HL-60 (cell line): Measurements from ENCODE around the gene KLHL22.

Experiments used
- CTCF ChIP-seq: IDR thresholded peaks from one replicate; pipeline ENCODE4 v1.5.1; 2011; ENCODE audit warnings: low read length, control low read depth, inconsistent platforms; ENCODE audit not compliant: insufficient read depth
- GABPA ChIP-seq: IDR thresholded peaks from 2 replicates; pipeline ENCODE4 v1.6.1; 2012; ENCODE audit warnings: low read depth
- POLR2AphosphoS5 ChIP-seq: IDR thresholded peaks from 2 replicates; pipeline ENCODE4 v1.6.1; 2012; ENCODE audit warnings: low read depth
- REST ChIP-seq: IDR thresholded peaks from 2 replicates; pipeline ENCODE4 v1.6.1; 2012; ENCODE audit warnings: low read depth; ENCODE audit not compliant: insufficient replicate concordance
- SPI1 ChIP-seq: IDR thresholded peaks from 2 replicates; pipeline ENCODE4 v1.6.1; 2012; ENCODE audit warnings: low read depth, mild to moderate bottlenecking, borderline replicate concordance

GRCh38 chr22:20495861-20496681 lies 476 bp upstream of the KLHL22 start:
- TF ChIP-seq CTCF: peak; percentile 52
- no peak for TF ChIP-seq REST
- TF ChIP-seq POLR2AphosphoS5: peak; percentile 11; the same call in 1 of the 2 replicates
- peak; percentile 44; the same call in 1 of the 2 replicates for TF ChIP-seq SPI1
- TF ChIP-seq GABPA: no peak
